HG03378 (cell line): Measurements from ENCODE around the gene ITPRID2.

ENCODE experiments used
- ATAC-seq: cut with Tn5 transposase; IDR thresholded peaks from one replicate; pipeline ENCODE4 v1.9.1; 2021; ENCODE audit warnings: mild to moderate bottlenecking, moderate library complexity; ENCODE audit not compliant: unreplicated experiment

The ITPRID2 gene

GRCh38 chr2:181879295-181879694, 12.2 kb upstream of the ITPRID2 start:
- no peak for ATAC-seq

- no peak for ATAC-seq
Measured at GRCh38 chr2:181882246-181883020, 9.1 kb upstream of the ITPRID2 start.

GRCh38 chr2:181884601-181885000, 6.9 kb upstream of the ITPRID2 start:
- no peak for ATAC-seq

GRCh38 chr2:181885096-181885495, 6.4 kb upstream of the ITPRID2 start:
- ATAC-seq, result no peak

GRCh38 chr2:181886192-181886591, 5.3 kb upstream of the ITPRID2 start:
- ATAC-seq, result no peak

- ATAC-seq, result no peak
Measured at GRCh38 chr2:181887045-181887444, 4.5 kb upstream of the ITPRID2 start.

GRCh38 chr2:181889776-181890175, 1.8 kb upstream of the ITPRID2 start:
- no peak for ATAC-seq

- ATAC-seq, result no peak
Measured at GRCh38 chr2:181890271-181890670, 1.3 kb upstream of the ITPRID2 start.

- ATAC-seq, result peak; percentile 66
Measured at GRCh38 chr2:181891966-181892798, 652 bp downstream of the ITPRID2 start.

- no peak for ATAC-seq
Measured at GRCh38 chr2:181892799-181893435, 1.4 kb downstream of the ITPRID2 start.

GRCh38 chr2:181894381-181894780, 2.9 kb downstream of the ITPRID2 start:
- no peak for ATAC-seq

GRCh38 chr2:181895818-181896217, 4.3 kb downstream of the ITPRID2 start:
- no peak for ATAC-seq

- ATAC-seq, result no peak
Measured at GRCh38 chr2:181896286-181896685, 4.8 kb downstream of the ITPRID2 start.

GRCh38 chr2:181900007-181900651, 8.6 kb downstream of the ITPRID2 start:
- ATAC-seq, result no peak

- ATAC-seq, result no peak
Measured at GRCh38 chr2:181902625-181903024, 11.1 kb downstream of the ITPRID2 start.

GRCh38 chr2:181904022-181904632, 12.6 kb downstream of the ITPRID2 start:
- no peak for ATAC-seq

GRCh38 chr2:181907057-181907456, 15.5 kb downstream of the ITPRID2 start:
- no peak for ATAC-seq

- ATAC-seq, result no peak
Measured at GRCh38 chr2:181907635-181908034, 16.1 kb downstream of the ITPRID2 start.

GRCh38 chr2:181910028-181910831, 18.7 kb downstream of the ITPRID2 start:
- ATAC-seq, result peak; percentile 35

- no peak for ATAC-seq
Measured at GRCh38 chr2:181911830-181912229, 20.3 kb downstream of the ITPRID2 start.
